Fibroblast of lung (primary cell): ENCODE data around the gene PSG1.
"Not testable (repeated sequence)": the region's sequence is repeated elsewhere in the genome, so short reads cannot be mapped to it uniquely, and the experiment has no call there.

ENCODE experiments used
- EZH2 ChIP-seq: IDR thresholded peaks from 2 replicates; pipeline ENCODE4 v1.5.1; 2012; ENCODE audit warnings: low read length, control low read depth, mild to moderate bottlenecking; ENCODE audit errors: missing control alignments
- TF ChIP-seq, protein P1 (sequence below), 2 donors: IDR thresholded peaks in 1 of 2; conservative IDR thresholded peaks in 1 of 2; 1 replicate in 1 of 2; 2 replicates in 1 of 2; pipeline ENCODE4 v1.5.1; 2011 to 2012; ENCODE audit warnings: low read length in 2 of 2, control low read depth in 1 of 2, inconsistent platforms in 1 of 2, low read depth in 1 of 2, mild to moderate bottlenecking in 1 of 2

DNA sequence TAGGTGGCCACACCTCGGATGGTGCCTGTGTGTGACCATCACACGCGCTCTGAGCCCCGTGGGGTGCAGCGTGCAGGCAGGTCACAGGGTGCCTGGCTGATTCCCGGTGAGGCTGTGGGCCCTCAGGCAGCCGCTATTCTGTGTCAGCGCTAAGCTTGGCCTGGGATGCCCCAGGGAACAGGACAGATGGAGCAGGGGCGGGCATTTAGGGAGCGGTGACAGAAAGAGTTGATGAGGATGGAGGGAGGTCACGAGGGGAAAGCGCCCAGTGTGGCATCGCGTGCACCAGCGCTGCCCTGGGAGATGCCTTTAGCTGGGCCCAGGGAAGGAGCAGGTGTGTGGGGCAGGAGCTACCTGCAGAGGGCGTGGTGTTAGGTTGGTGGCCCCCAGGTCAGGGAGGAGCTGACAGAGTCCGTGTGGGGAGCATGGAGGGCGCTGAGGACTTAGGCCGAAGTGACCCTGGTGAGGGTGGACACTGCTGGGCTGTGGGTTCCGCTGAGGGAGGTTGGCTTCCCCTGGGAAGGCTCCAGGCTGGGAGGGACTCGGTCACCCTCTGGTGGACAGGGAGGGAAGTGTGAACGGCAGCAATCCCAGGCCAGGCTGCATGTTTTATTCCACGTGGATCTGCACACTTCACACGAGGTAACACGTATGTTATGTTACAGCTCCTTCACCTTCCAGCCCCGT, 39.7 kb upstream of the PSG1 start:
- TF ChIP-seq, protein P1, sequence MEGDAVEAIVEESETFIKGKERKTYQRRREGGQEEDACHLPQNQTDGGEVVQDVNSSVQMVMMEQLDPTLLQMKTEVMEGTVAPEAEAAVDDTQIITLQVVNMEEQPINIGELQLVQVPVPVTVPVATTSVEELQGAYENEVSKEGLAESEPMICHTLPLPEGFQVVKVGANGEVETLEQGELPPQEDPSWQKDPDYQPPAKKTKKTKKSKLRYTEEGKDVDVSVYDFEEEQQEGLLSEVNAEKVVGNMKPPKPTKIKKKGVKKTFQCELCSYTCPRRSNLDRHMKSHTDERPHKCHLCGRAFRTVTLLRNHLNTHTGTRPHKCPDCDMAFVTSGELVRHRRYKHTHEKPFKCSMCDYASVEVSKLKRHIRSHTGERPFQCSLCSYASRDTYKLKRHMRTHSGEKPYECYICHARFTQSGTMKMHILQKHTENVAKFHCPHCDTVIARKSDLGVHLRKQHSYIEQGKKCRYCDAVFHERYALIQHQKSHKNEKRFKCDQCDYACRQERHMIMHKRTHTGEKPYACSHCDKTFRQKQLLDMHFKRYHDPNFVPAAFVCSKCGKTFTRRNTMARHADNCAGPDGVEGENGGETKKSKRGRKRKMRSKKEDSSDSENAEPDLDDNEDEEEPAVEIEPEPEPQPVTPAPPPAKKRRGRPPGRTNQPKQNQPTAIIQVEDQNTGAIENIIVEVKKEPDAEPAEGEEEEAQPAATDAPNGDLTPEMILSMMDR (conservative IDR thresholded peaks at IDR 0.05 in 1 of 2, IDR thresholded peaks at IDR 0.05 in 1 of 2; ENCODE audit: low read depth in 1 of 2, low read length in 2 of 2), result peak in 1 of 2 donors; percentile 20
- not testable (repeated sequence) for TF ChIP-seq EZH2
